ENCODE measurements around the gene AASDHPPT. TPM values are rescaled to one million over a fixed set of nuclear protein-coding genes. Genes with fewer than 3 reads are reported as not detected.

AASDHPPT gene
- total and polyA plus RNA-seq, 2 of the 4 experiments (the other 2 are of a cell fraction) = 22.0 to 56.3 TPM

DNA sequence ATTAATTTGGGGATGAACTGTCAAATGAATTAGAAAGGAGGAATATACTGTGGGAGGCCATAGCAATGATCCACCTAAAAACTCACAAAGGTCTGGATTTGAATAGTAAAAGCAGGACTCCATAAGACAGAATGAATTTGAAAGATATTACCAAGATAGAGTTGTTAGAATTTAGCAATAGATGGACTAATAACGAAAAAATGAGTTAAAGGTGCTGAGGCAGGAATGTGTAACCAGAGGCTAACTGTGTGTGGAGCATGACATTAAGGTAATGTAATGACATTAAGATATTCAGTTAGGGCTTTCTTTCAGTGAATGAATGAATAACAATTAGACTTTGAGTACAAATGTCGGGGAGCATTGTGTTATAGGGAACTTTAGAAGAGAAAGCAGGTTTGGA is 51.3 kb downstream of the AASDHPPT start:
- dilution Hi-C loops (cut with HindIII; ENCODE audit: low sequenced_read_pairs, unreplicated experiment) (no loop called here), intact Hi-C loops (cut with micrococcal nuclease) (no loop called here), in situ Hi-C loops (cut with MboI; ENCODE audit: low sequenced_read_pairs) (no loop called here)
- Histone ChIP-seq H3K4me1 (ENCODE audit: control insufficient read depth, insufficient read depth, low read length) (no peaks in the 10 kb centered on the region), H3K9me1 (ENCODE audit: insufficient read depth, low read length) (no peaks in the 10 kb centered on the region), H3K23ac (ENCODE audit: low read depth, low read length) (no peak overlapping the region), H2AK5ac (ENCODE audit: low read depth, low read length) (no peak overlapping the region), H3K18ac (ENCODE audit: low read depth, low read length) (no peak overlapping the region), H3K27ac (ENCODE audit: insufficient read depth, low read length) (no peak overlapping the region), H3K4ac (ENCODE audit: low read depth, low read length) (no peak overlapping the region), H4K8ac (ENCODE audit: low read depth in 2 of 2, low read length in 2 of 2) (no peak overlapping the region), H3K4me3 (ENCODE audit: insufficient read depth, low read depth, low read length) (no peak overlapping the region), H2BK20ac (ENCODE audit: low read depth, low read length) (no peak overlapping the region), H3K27me3 (ENCODE audit: control insufficient read depth, insufficient read depth, low read length) (peaks cover 1% of the 10 kb centered on the region; the same call in 1 of the 2 replicates), H3K9ac (ENCODE audit: low read depth, low read length) (no peak overlapping the region), H4K20me1 (ENCODE audit: insufficient read depth, low read length) (no peaks in the 10 kb centered on the region), H2AFZ (replicated peaks; ENCODE audit: low read length, poor library complexity) (no peak overlapping the region), H3K36me3 (ENCODE audit: control insufficient read depth, insufficient read depth, low read length) (no peaks in the 10 kb centered on the region), H2BK15ac (ENCODE audit: low read depth, low read length) (no peak overlapping the region), H2AK9ac (replicated peaks; ENCODE audit: low read depth, low read length, poor library complexity) (no peak overlapping the region), H3K9me3 (ENCODE audit: control insufficient read depth, insufficient read depth, low read length) (no peaks in the 10 kb centered on the region), H2BK5ac (ENCODE audit: low read depth, low read length, poor library complexity, severe bottlenecking) (no peak overlapping the region), H4K5ac (ENCODE audit: low read depth, low read length) (no peak overlapping the region), H3K14ac (replicated peaks; ENCODE audit: low read depth, low read length) (no peak overlapping the region), H2BK120ac (ENCODE audit: low read depth, low read length) (no peak overlapping the region), H3K79me1 (ENCODE audit: low read depth in 1 of 2, low read length in 2 of 2) (no peaks in the 10 kb centered on the region), H4K91ac (ENCODE audit: insufficient read depth, low read depth, low read length) (no peak overlapping the region), H3K56ac (ENCODE audit: extremely low read depth, insufficient read depth, low read length) (no peak overlapping the region), H3K4me2 (ENCODE audit: low read depth, low read length) (no peak overlapping the region)
- TF ChIP-seq RAD21 (IDR thresholded peaks at IDR 0.05; ENCODE audit: low read length) (no peak), NFE2L2 (IDR thresholded peaks at IDR 0.05; ENCODE audit: low read depth, low read length) (no peak), CHD1 (IDR thresholded peaks at IDR 0.05; ENCODE audit: low read depth, low read length) (no peak), RCOR1 (IDR thresholded peaks at IDR 0.05; ENCODE audit: insufficient replicate concordance, low read length) (no peak), MXI1 (IDR thresholded peaks at IDR 0.05; ENCODE audit: borderline replicate concordance, low read depth, low read length) (no peak), FOS (IDR thresholded peaks at IDR 0.05; ENCODE audit: low read depth, low read length) (no peak), MAZ (IDR thresholded peaks at IDR 0.05; ENCODE audit: borderline replicate concordance, low read depth, low read length) (no peak), CEBPB (IDR thresholded peaks at IDR 0.05; ENCODE audit: low read depth, low read length) (no peak), POLR2A (IDR thresholded peaks at IDR 0.05; ENCODE audit: low read depth, low read length) (no peak), RFX5 (IDR thresholded peaks at IDR 0.05; ENCODE audit: low read depth, low read length) (no peak)
- TF ChIP-seq, protein P1, sequence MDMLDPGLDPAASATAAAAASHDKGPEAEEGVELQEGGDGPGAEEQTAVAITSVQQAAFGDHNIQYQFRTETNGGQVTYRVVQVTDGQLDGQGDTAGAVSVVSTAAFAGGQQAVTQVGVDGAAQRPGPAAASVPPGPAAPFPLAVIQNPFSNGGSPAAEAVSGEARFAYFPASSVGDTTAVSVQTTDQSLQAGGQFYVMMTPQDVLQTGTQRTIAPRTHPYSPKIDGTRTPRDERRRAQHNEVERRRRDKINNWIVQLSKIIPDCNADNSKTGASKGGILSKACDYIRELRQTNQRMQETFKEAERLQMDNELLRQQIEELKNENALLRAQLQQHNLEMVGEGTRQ (IDR thresholded peaks at IDR 0.05; ENCODE audit: low read depth, low read length) = no peak
- TF ChIP-seq, protein P2, sequence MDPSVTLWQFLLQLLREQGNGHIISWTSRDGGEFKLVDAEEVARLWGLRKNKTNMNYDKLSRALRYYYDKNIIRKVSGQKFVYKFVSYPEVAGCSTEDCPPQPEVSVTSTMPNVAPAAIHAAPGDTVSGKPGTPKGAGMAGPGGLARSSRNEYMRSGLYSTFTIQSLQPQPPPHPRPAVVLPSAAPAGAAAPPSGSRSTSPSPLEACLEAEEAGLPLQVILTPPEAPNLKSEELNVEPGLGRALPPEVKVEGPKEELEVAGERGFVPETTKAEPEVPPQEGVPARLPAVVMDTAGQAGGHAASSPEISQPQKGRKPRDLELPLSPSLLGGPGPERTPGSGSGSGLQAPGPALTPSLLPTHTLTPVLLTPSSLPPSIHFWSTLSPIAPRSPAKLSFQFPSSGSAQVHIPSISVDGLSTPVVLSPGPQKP (IDR thresholded peaks at IDR 0.05; ENCODE audit: borderline replicate concordance, low read depth, low read length) = no peak
- BruUV-seq (replicated peaks) = no TSS peak
- POLR2A ChIA-PET (ENCODE audit: unreplicated experiment) = no interaction called here
- ATAC-seq (ENCODE audit: low read depth) = no peak
- CTCF ChIA-PET = no interaction called here
- no peak for DNase-seq
- 83% methylated on average over 1 of the region's 2 CpGs; no CpG with 5 or more reads in 1 of the 2 experiments for WGBS, 2 experiments (ENCODE audit: extremely low coverage in 2 of 2, insufficient read length in 1 of 2)
